ENCODE data around the gene TRPV4.

DNA sequence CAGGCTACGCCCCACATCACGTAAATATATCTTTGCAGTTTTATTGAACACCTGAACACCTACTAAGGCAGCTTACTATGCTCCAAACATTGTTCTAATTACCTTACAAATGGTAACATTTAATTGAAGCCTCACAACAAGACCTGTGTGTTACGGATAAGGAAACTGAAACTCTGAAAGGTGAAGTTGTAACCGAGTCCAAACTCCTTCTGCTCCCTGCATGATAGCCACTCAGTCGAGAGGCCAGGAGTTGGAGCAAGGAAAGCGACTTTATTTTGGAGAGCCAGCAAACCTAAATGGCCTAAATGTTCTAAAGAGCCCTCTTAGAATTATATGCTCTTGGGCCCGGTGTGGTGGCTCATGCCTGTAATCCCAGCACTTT is 12.6 kb upstream of the TRPV4 start:
- TF ChIP-seq, protein P1, sequence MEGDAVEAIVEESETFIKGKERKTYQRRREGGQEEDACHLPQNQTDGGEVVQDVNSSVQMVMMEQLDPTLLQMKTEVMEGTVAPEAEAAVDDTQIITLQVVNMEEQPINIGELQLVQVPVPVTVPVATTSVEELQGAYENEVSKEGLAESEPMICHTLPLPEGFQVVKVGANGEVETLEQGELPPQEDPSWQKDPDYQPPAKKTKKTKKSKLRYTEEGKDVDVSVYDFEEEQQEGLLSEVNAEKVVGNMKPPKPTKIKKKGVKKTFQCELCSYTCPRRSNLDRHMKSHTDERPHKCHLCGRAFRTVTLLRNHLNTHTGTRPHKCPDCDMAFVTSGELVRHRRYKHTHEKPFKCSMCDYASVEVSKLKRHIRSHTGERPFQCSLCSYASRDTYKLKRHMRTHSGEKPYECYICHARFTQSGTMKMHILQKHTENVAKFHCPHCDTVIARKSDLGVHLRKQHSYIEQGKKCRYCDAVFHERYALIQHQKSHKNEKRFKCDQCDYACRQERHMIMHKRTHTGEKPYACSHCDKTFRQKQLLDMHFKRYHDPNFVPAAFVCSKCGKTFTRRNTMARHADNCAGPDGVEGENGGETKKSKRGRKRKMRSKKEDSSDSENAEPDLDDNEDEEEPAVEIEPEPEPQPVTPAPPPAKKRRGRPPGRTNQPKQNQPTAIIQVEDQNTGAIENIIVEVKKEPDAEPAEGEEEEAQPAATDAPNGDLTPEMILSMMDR (IDR thresholded peaks at IDR 0.05): no peak
- TF ChIP-seq POLR2A (IDR thresholded peaks at IDR 0.05): no peak
